ENCODE measurements around the gene NPRL2.
A peak's percentile ranks its signal among the peaks of the same experiment; 100 is the strongest.

The NPRL2 gene

GRCh38 chr3:50350527-50351322, at the start of gene NPRL2, which contains the start of gene CYB561D2:
TSS of gene NPRL2 (minus strand) at chr3:50350775. CDS start at chr3:50350652, 123 bp downstream.
TSS of gene CYB561D2 (plus strand) at chr3:50350862. CDS start at chr3:50351434, 572 bp downstream.
- POLR2A ChIA-PET = interaction anchor here (0.8 to 3.1 kb wide), 4 partner anchors 9 to 23 kb away, joined by 3 to 24 read pairs (median 6); partner anchors contain the start of genes RASSF1 and TUSC2
- peak; percentile 97 for DNase-seq (ENCODE audit: extremely low spot score)
- no peak for TF ChIP-seq CTCF (IDR thresholded peaks at IDR 0.05; ENCODE audit: control extremely low read depth, extremely low read depth, low read depth, missing control alignments)
- CTCF ChIA-PET = interaction anchor here (1.5 to 8.4 kb wide), 8 partner anchors 11 to 265 kb away, joined by 4 to 70 read pairs (median 10); partner anchors contain the start of gene RASSF1

- no peak for DNase-seq (ENCODE audit: extremely low spot score)
- ChIA-PET CTCF (no interaction called here), POLR2A (no interaction called here)
- no peak for TF ChIP-seq CTCF (IDR thresholded peaks at IDR 0.05; ENCODE audit: control extremely low read depth, extremely low read depth, low read depth, missing control alignments)
Measured at GRCh38 chr3:50396502-50396901, 45.9 kb upstream of the NPRL2 start.

GRCh38 chr3:50395070-50395860, 44.7 kb upstream of the NPRL2 start:
- CTCF ChIA-PET = no interaction called here

GRCh38 chr3:50393061-50393460, 42.5 kb upstream of the NPRL2 start:
- no peak for DNase-seq (ENCODE audit: extremely low spot score)
- TF ChIP-seq CTCF (IDR thresholded peaks at IDR 0.05; ENCODE audit: control extremely low read depth, extremely low read depth, low read depth, missing control alignments) = no peak
- ChIA-PET CTCF (interaction anchor here (1.2 kb wide), 1 partner anchor 149 kb away, joined by 3 read pairs; no protein-coding TSS in a partner anchor), POLR2A (no interaction called here)

More at GRCh38 chr3:50395070-50395860, 44.7 kb upstream of the NPRL2 start:
- TF ChIP-seq CTCF (IDR thresholded peaks at IDR 0.05; ENCODE audit: control extremely low read depth, extremely low read depth, low read depth, missing control alignments) = no peak
- no peak for DNase-seq (ENCODE audit: extremely low spot score)
- POLR2A ChIA-PET = no interaction called here

- CTCF ChIA-PET = interaction anchor here (1.5 kb wide), 1 partner anchor 150 kb away, joined by 4 read pairs; no protein-coding TSS in a partner anchor
- DNase-seq (ENCODE audit: extremely low spot score) = no peak
- POLR2A ChIA-PET = no interaction called here
Measured at GRCh38 chr3:50392101-50392715, 41.6 kb upstream of the NPRL2 start.

More at GRCh38 chr3:50392101-50392715, 41.6 kb upstream of the NPRL2 start:
- TF ChIP-seq CTCF (IDR thresholded peaks at IDR 0.05; ENCODE audit: control extremely low read depth, extremely low read depth, low read depth, missing control alignments) = no peak

All from GM10248 (cell line).